Neural cell (in vitro differentiated cells): Measurements from ENCODE around the gene USP6. TPM values are rescaled to one million over a fixed set of nuclear protein-coding genes. Genes with fewer than 3 reads are reported as not detected.
"Not testable (repeated sequence)": the region's sequence is repeated elsewhere in the genome, so short reads cannot be mapped to it uniquely, and the experiment has no call there.

Source experiments
- H2AFZ ChIP-seq: fragments of 200-600, 300-800 bp; sonication (generic), shearing (Covaris generic); 2 replicates; pipeline ENCODE4 v1.6.0; 2014; ENCODE audit warnings: low read depth, mild to moderate bottlenecking, antibody characterized with exemption, low read length, moderate library complexity
- H3F3A ChIP-seq: fragments of 200-600 bp; shearing (Covaris generic); 2 replicates; pipeline ENCODE4 v1.6.1; 2016; ENCODE audit warnings: mild to moderate bottlenecking, moderate library complexity, mixed read lengths, antibody characterized with exemption, low read length; ENCODE audit not compliant: insufficient read depth, poor library complexity, severe bottlenecking
- H3K27ac ChIP-seq: fragments of 200-600, 300-800 bp; sonication (generic), shearing (Covaris generic); 2 replicates; pipeline ENCODE4 v1.5.1; 2014; ENCODE audit warnings: mild to moderate bottlenecking, low read length, moderate library complexity
- H3K27me3 ChIP-seq: fragments of 300-800, 200-600 bp; sonication (generic), shearing (Covaris generic); 2 replicates; pipeline ENCODE4 v1.6.0; 2014; ENCODE audit warnings: mild to moderate bottlenecking, low read depth, low read length, moderate library complexity; ENCODE audit not compliant: insufficient read depth
- H3K36me3 ChIP-seq: fragments of 300-800, 200-600 bp; sonication (generic), shearing (Covaris generic); 2 replicates; pipeline ENCODE4 v1.5.1; 2014; ENCODE audit warnings: mild to moderate bottlenecking, antibody characterized with exemption, low read length, moderate library complexity; ENCODE audit not compliant: insufficient read depth
- H3K4me2 ChIP-seq: fragments of 300-800, 200-600 bp; sonication (generic), shearing (Covaris generic); 2 replicates; pipeline ENCODE4 v1.6.0; 2014; ENCODE audit warnings: mild to moderate bottlenecking, low read length
- H3K4me3 ChIP-seq: fragments of 300-800, 200-600 bp; sonication (generic), shearing (Covaris generic); 2 replicates; pipeline ENCODE4 v1.5.1; 2014; ENCODE audit warnings: mild to moderate bottlenecking, low read length, moderate library complexity
- H3K79me2 ChIP-seq: fragments of 200-600 bp; shearing (Covaris generic); replicated peaks from 2 replicates; pipeline ENCODE4 v1.6.0; 2014; ENCODE audit warnings: mild to moderate bottlenecking, low read length, moderate library complexity; ENCODE audit not compliant: insufficient read depth
- H3K9ac ChIP-seq: fragments of 300-800, 200-600 bp; sonication (generic), shearing (Covaris generic); 2 replicates; pipeline ENCODE4 v1.6.1; 2016; ENCODE audit warnings: mild to moderate bottlenecking, low read length, mixed read lengths
- H3K9me2 ChIP-seq: fragments of 200-600 bp; shearing (Covaris generic); 2 replicates; pipeline ENCODE4 v1.6.1; 2016; ENCODE audit warnings: mild to moderate bottlenecking, low read length, mixed read lengths; ENCODE audit not compliant: insufficient read depth
- H3K9me3 ChIP-seq: fragments of 200-600, 300-800 bp; sonication (generic), shearing (Covaris generic); 2 replicates; pipeline ENCODE4 v1.6.1; 2016; ENCODE audit warnings: mild to moderate bottlenecking, mixed run types, low read length, moderate library complexity, mixed read lengths
- H4K20me1 ChIP-seq: fragments of 200-600 bp; shearing (Covaris generic); 2 replicates; pipeline ENCODE4 v1.6.1; 2016; ENCODE audit warnings: mild to moderate bottlenecking, mixed run types; ENCODE audit not compliant: insufficient read depth
- CTCF ChIP-seq: fragments of 450-650 bp; IDR thresholded peaks from 2 replicates; pipeline ENCODE4 v1.5.1; 2014; ENCODE audit warnings: antibody characterized with exemption, mild to moderate bottlenecking, moderate library complexity; ENCODE audit not compliant: poor library complexity, severe bottlenecking
- EP300 ChIP-seq: fragments of 450-650 bp; conservative IDR thresholded peaks from 2 replicates; pipeline ENCODE4 v1.6.1; 2014; ENCODE audit warnings: antibody characterized with exemption, mild to moderate bottlenecking, moderate library complexity; ENCODE audit not compliant: poor library complexity, severe bottlenecking
- EZH2 ChIP-seq: fragments of 200-600, 300-800 bp; shearing (Covaris generic), sonication (generic); IDR thresholded peaks from 2 replicates; pipeline ENCODE4 v1.6.1; 2014; ENCODE audit warnings: antibody characterized with exemption, low read length, borderline replicate concordance, mild to moderate bottlenecking; ENCODE audit not compliant: insufficient read depth, poor library complexity, severe bottlenecking
- MXI1 ChIP-seq: fragments of 450-650 bp; conservative IDR thresholded peaks from 2 replicates; pipeline ENCODE4 v1.6.1; 2014; ENCODE audit warnings: antibody characterized with exemption, mild to moderate bottlenecking; ENCODE audit not compliant: poor library complexity, severe bottlenecking
- POLR2AphosphoS5 ChIP-seq: IDR thresholded peaks from 2 replicates; pipeline ENCODE4 v1.6.1; 2012
- RAD21 ChIP-seq: fragments of 450-650 bp; conservative IDR thresholded peaks from 2 replicates; pipeline ENCODE4 v1.6.1; 2014; ENCODE audit warnings: antibody characterized with exemption, mild to moderate bottlenecking, moderate library complexity
- REST ChIP-seq: IDR thresholded peaks from 2 replicates; pipeline ENCODE4 v1.6.1; 2012; ENCODE audit warnings: borderline replicate concordance
- SMC3 ChIP-seq: fragments of 450-650 bp; conservative IDR thresholded peaks from 2 replicates; pipeline ENCODE4 v1.6.1; 2014; ENCODE audit warnings: antibody characterized with exemption, mild to moderate bottlenecking, moderate library complexity; ENCODE audit not compliant: poor library complexity
- TAF1 ChIP-seq: IDR thresholded peaks from 2 replicates; pipeline ENCODE4 v1.6.1; 2012; ENCODE audit warnings: low read depth
- polyA plus RNA-seq: library from polyadenylated mRNA; depleted of rRNA; stranded (reverse); fragments of >200 nt; gene quantifications from 2 replicates; pipeline ENCODE4 v1.2.3, GENCODE V29; 2014

USP6 gene
- polyA plus RNA-seq, 1 donor from 2014 or later: not detected

GRCh38 chr17:5132503-5133225, 16.8 kb downstream of the USP6 start:
- H3K4me3 ChIP-seq, H3F3A ChIP-seq, H4K20me1 ChIP-seq, H3K9me3 ChIP-seq, H3K9me2 ChIP-seq, H2AFZ ChIP-seq, H3K27ac ChIP-seq, H3K9ac ChIP-seq, H3K79me2 ChIP-seq, H3K27me3 ChIP-seq, H3K36me3 ChIP-seq, H3K4me2 ChIP-seq: not testable (repeated sequence)

DNA sequence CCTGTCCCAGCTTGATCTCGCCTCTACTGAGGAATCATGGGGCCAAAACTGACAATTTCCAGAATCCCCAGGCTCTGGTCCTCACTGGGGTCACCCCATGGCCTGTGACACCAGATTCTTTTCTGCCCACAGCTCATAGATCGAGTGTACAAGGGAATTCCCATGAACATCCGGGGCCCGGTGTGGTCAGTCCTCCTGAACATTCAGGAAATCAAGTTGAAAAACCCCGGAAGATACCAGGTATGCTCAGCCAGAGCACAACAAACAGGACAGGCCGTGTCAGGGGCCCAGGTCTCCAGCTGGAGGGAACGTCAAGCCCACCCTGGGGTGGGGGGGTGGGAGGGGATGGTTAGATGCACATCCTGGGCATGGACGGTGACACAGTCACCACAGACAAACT, 17.5 kb downstream of the USP6 start:
- Histone ChIP-seq H3K4me2 (no peak overlapping the region), H3K27me3 (no peaks in the 10 kb centered on the region), H3F3A (no peaks in the 10 kb centered on the region), H2AFZ (no peak overlapping the region), H3K36me3 (no peaks in the 10 kb centered on the region), H4K20me1 (no peaks in the 10 kb centered on the region), H3K9ac (no peak overlapping the region), H3K79me2 (no peaks in the 10 kb centered on the region), H3K27ac (no peak overlapping the region), H3K4me3 (no peak overlapping the region), H3K9me2 (no peaks in the 10 kb centered on the region), H3K9me3 (no peaks in the 10 kb centered on the region)
- TF ChIP-seq TAF1 (no peak), CTCF (no peak), EZH2 (no peak), REST (no peak), EP300 (no peak), SMC3 (no peak), RAD21 (no peak), MXI1 (no peak), POLR2AphosphoS5 (no peak)

DNA sequence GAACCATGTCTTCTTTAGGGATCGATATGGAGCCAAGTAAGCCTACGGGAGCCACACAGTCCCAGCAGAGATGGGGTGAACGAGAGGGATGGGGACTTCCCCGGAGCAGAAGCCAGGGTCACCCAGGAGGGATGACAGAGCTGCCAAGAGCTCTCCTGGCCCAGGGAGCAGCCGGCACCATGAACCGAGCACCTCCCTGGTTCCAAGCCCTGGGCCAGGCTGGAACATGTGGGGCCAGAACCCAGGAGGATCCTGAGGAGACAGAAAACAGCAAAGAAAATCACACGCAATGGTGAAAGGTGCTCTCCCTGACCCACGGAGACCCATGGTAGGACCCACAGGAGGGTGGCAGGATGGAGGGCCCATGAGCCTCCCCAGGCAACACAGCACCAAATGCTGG, 18.1 kb downstream of the USP6 start:
- not testable (repeated sequence) for H3K27me3 ChIP-seq, H3K36me3 ChIP-seq, H2AFZ ChIP-seq, H4K20me1 ChIP-seq, H3K9ac ChIP-seq, H3K27ac ChIP-seq, H3K9me3 ChIP-seq, H3F3A ChIP-seq, H3K4me2 ChIP-seq, H3K79me2 ChIP-seq, H3K9me2 ChIP-seq, H3K4me3 ChIP-seq

GRCh38 chr17:5134571-5134970, 18.7 kb downstream of the USP6 start:
- H3F3A ChIP-seq, H3K27ac ChIP-seq, H3K36me3 ChIP-seq, H3K9me2 ChIP-seq, H3K9ac ChIP-seq, H4K20me1 ChIP-seq, H3K4me3 ChIP-seq, H3K9me3 ChIP-seq, H3K79me2 ChIP-seq, H2AFZ ChIP-seq, H3K27me3 ChIP-seq, H3K4me2 ChIP-seq: not testable (repeated sequence)

DNA sequence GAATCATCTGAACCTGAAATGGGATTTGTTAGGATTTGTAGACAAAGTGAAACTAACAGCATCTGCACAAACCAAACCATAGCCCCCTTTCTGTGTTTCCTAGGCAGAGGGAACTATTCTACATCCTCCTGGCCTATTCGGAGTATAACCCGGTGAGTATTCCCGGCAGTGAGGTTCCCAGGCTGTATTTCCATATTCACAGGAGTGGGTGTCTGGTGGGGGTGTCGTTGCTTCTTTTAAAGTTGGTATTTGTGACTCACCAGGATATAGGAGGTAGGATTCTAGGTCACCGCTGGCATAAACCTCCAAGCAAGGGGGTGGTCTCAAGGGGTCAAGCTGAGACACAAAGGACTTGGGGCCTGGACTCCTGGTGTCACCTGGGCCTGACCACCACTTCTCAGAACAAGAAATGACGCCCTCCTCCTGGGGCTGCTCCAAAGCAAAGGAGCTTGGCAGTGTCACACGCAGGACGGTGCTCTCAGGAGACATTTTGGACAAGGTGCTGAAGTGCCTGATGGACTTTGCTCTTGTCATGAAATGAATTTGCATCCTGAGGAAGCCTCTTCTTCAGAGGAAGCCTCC, 19.4 kb downstream of the USP6 start:
- not testable (repeated sequence) for H3K9ac ChIP-seq, H3K27me3 ChIP-seq, H3K9me3 ChIP-seq, H3K27ac ChIP-seq, H3K4me2 ChIP-seq, H4K20me1 ChIP-seq, H3K9me2 ChIP-seq, H3K36me3 ChIP-seq, H3K79me2 ChIP-seq, H2AFZ ChIP-seq, H3F3A ChIP-seq, H3K4me3 ChIP-seq
